ENCODE results near the gene WDR53. TPM values are rescaled to one million over a fixed set of nuclear protein-coding genes. Genes with fewer than 3 reads are reported as not detected.
"Not testable (repeated sequence)": the region's sequence is repeated elsewhere in the genome, so short reads cannot be mapped to it uniquely, and the experiment has no call there.

Gene WDR53
- total RNA-seq = 10 to 100 TPM; 16.2 to 17.2 TPM

GRCh38 chr3:196568246-196569002 is at the start of gene WDR53, which contains the start of gene FBXO45:
Gene WDR53 (minus strand): TSS chr3:196568554. CDS start chr3:196561475, 7,079 bp downstream.
Gene FBXO45 (plus strand): TSS chr3:196568660. CDS start chr3:196568985, 325 bp downstream.
- CTCF ChIA-PET = interaction anchor here (0.6 to 3.6 kb wide), 8 partner anchors 13 to 495 kb away, joined by 3 to 19 read pairs (median 4); no protein-coding TSS in a partner anchor

GRCh38 chr3:196617256-196617655 is 48.9 kb upstream of the WDR53 start:
- H3K4me1 Mint-ChIP-seq (ENCODE audit: low read depth) = peaks cover 25% of the 10 kb centered on the region
- ChIA-PET POLR2A (interaction anchor here (0.6 to 1.6 kb wide), 4 partner anchors 13 to 338 kb away, joined by 3 to 6 read pairs (median 3); partner anchors contain the start of gene NRROS), CTCF (interaction anchor here (1.0 to 1.5 kb wide), 2 partner anchors 8 to 68 kb away, joined by 4 to 9 read pairs; no protein-coding TSS in a partner anchor)
- ATAC-seq (no peak), DNase-seq (no peak)
- H3K27me3 Mint-ChIP-seq = no peaks in the 10 kb centered on the region
- TF ChIP-seq CTCF (IDR thresholded peaks at IDR 0.05) = no peak
- no peaks in the 10 kb centered on the region for H3K36me3 Mint-ChIP-seq (ENCODE audit: low read depth)
- H3K9me3 Mint-ChIP-seq = no peaks in the 10 kb centered on the region
- intact Hi-C loops (cut with micrococcal nuclease) = no loop called here
- no peak overlapping the region for H3K27ac Mint-ChIP-seq
- H3K4me3 Mint-ChIP-seq = no peak overlapping the region

More at GRCh38 chr3:196568246-196569002, at the start of gene WDR53, which contains the start of gene FBXO45:
- peaks cover 28% of the 10 kb centered on the region for H3K36me3 Mint-ChIP-seq (ENCODE audit: low read depth)
- H3K27me3 Mint-ChIP-seq = no peaks in the 10 kb centered on the region
- POLR2A ChIA-PET = interaction anchor here (1.0 to 3.1 kb wide), 10 partner anchors 14 to 172 kb away, joined by 3 to 25 read pairs (median 4); partner anchors contain the start of genes PAK2 and RNF168
- ATAC-seq (peak; percentile 96), DNase-seq (peak; percentile 96)
- peak within 1 kb of the TSS; percentile 84 for H3K4me3 Mint-ChIP-seq
- H3K9me3 Mint-ChIP-seq = no peaks in the 10 kb centered on the region
- peak within 1 kb of the TSS; percentile 97 for H3K27ac Mint-ChIP-seq
- TF ChIP-seq CTCF (IDR thresholded peaks at IDR 0.05) = no peak
- H3K4me1 Mint-ChIP-seq (ENCODE audit: low read depth) = peaks cover 31% of the 10 kb centered on the region
- intact Hi-C loops (cut with micrococcal nuclease) = no loop called here

GRCh38 chr3:196615234-196615633 is 46.9 kb upstream of the WDR53 start:
- peaks cover 23% of the 10 kb centered on the region for H3K4me1 Mint-ChIP-seq (ENCODE audit: low read depth)
- H3K36me3 Mint-ChIP-seq (ENCODE audit: low read depth); ATAC-seq; POLR2A ChIA-PET; intact Hi-C loops (cut with micrococcal nuclease); H3K27ac Mint-ChIP-seq; H3K4me3 Mint-ChIP-seq; DNase-seq; H3K9me3 Mint-ChIP-seq; H3K27me3 Mint-ChIP-seq: not testable (repeated sequence)
- CTCF ChIA-PET = interaction anchor here (14.8 kb wide), 1 partner anchor 74 kb away, joined by 310 read pairs; no protein-coding TSS in a partner anchor

DNA sequence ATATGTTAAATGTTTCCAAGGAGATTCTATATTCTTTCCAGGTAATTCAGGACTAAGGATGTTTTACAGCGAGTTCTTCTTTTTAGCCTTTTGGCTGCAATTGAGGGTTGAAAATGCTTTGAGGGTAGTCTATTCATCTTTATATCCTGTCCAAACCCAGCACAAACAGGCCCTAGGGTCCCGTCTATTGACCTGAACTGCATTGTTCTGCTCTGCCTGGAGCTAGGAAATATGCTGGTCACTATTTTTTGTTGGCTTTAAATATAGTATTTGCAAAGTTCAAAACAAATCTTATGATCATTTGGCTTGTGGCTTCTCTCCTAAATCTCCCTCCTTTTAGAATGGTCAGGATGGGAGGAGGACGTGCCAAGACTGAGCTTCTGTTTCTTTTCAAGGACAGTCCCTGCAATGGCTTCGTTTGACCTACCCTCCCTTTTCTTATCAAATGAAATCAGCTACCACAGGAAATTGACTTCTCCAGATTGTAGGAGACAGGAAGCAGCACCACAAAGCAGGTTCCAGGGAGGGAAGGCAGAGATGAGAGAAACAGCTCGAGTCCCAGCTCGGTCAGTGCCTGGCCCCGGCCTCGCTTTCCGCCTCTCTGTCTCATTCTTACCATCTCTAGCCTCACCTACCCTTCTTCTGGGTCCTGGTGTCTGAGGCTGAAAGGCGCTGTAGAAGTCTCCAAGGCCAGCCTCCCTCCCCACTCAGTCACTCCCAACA is 43.6 kb upstream of the WDR53 start:
- no peaks in the 10 kb centered on the region for H3K36me3 Mint-ChIP-seq (ENCODE audit: low read depth)
- ChIA-PET CTCF (interaction anchor here (0.9 to 14.8 kb wide), 4 partner anchors 10 to 83 kb away, joined by 3 to 310 read pairs (median 5); no protein-coding TSS in a partner anchor), POLR2A (interaction anchor here (0.6 to 4.7 kb wide), 7 partner anchors 9 to 193 kb away, joined by 3 to 30 read pairs (median 4); partner anchors contain the start of genes FBXO45, NRROS and WDR53)
- peak overlapping the region; percentile 46 for H3K27ac Mint-ChIP-seq
- H3K27me3 Mint-ChIP-seq = no peaks in the 10 kb centered on the region
- intact Hi-C loops (cut with micrococcal nuclease) = no loop called here
- DNase-seq (no peak), ATAC-seq (no peak)
- H3K4me1 Mint-ChIP-seq (ENCODE audit: low read depth) = peaks cover 29% of the 10 kb centered on the region
- no peaks in the 10 kb centered on the region for H3K9me3 Mint-ChIP-seq
- no peak for TF ChIP-seq CTCF (IDR thresholded peaks at IDR 0.05)
- H3K4me3 Mint-ChIP-seq = no peak overlapping the region
